Nephron (organoid): ENCODE data around the gene MED27.

Experiments
- H3K27ac Mint-ChIP-seq, 3 experiments: 2 replicates each; pipeline ENCODE4 v1.8.0; 2020; ENCODE audit warnings: mixed read lengths in 3 of 3, mild to moderate bottlenecking in 2 of 3, moderate library complexity in 1 of 3
- H3K27me3 Mint-ChIP-seq: 2 replicates; pipeline ENCODE4 v1.8.0; 2021; ENCODE audit warnings: low read depth, mild to moderate bottlenecking, moderate library complexity, mixed read lengths
- H3K36me3 Mint-ChIP-seq: 2 replicates; pipeline ENCODE4 v1.8.0; 2020; ENCODE audit warnings: low read depth, mixed read lengths
- H3K4me1 Mint-ChIP-seq: 2 replicates; pipeline ENCODE4 v1.8.0; 2020; ENCODE audit warnings: mixed read lengths
- H3K4me3 Mint-ChIP-seq, 3 experiments: 2 replicates each; pipeline ENCODE4 v1.8.0; 2020; ENCODE audit warnings: mild to moderate bottlenecking in 3 of 3, mixed read lengths in 3 of 3, moderate library complexity in 2 of 3
- H3K9me3 Mint-ChIP-seq: 2 replicates; pipeline ENCODE4 v1.8.0; 2020; ENCODE audit warnings: mixed read lengths
- CTCF ChIP-seq, 3 experiments: fragments of 200-600 bp; sonication (generic); IDR thresholded peaks; one replicate each; pipeline ENCODE4 v1.5.0; 2021; ENCODE audit warnings: antibody characterized with exemption in 3 of 3; ENCODE audit not compliant: unreplicated experiment in 3 of 3

MED27 gene

DNA sequence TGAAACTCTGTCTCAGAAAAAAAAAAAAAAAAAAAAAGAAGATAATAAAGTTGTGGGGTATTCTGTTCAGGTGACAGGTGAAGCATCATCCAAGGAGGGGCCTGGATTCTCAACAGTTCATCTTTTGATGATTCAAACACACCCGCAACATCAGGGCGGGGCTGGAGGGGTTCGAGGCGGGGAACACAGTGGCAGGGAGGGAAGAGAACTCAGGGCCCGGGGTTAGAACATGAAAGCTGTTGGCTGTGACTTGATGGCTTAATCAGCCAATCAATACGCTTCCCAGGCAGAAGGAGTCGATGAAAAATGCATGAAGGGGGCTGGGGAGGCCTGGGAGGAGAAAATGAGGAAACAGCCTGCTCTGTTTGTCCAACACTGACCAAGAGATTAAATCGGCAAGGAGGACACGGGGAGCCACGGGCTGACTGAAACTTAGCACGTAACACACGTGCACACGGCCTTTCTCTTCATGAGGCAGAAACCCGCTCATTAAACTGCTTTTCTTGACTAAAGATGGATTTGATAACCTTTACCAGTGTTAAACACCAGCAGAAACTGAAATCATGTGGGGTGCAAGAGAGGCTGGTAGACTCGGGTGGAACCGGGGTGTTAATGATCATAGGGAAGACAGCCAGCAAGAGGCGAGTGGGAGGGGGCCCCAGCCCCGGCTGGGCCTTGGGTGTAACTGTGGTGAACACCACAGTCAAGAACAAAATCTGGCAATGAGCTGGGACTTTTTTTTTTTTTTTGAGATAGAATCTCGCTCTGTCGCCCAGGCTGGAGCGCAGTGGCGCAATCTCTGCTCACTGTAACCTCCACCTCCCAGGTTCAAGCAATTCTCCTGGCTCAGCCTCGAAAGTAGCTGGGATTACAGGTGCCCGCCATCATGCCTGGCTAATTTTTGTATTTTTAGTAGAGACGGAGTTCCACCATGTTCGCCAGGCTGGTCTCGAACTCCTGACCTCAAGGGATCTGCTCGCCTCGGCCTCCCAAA lies 234.1 kb downstream of the MED27 start:
- Mint-ChIP-seq H3K27ac (no peak overlapping the region), H3K27me3 (peaks cover 14% of the 10 kb centered on the region), H3K4me1 (no peaks in the 10 kb centered on the region), H3K4me3 (no peak overlapping the region), H3K36me3 (no peaks in the 10 kb centered on the region), H3K9me3 (no peaks in the 10 kb centered on the region)
- TF ChIP-seq CTCF (IDR thresholded peaks at IDR 0.05; ENCODE audit: unreplicated experiment in 3 of 3): no peak

DNA sequence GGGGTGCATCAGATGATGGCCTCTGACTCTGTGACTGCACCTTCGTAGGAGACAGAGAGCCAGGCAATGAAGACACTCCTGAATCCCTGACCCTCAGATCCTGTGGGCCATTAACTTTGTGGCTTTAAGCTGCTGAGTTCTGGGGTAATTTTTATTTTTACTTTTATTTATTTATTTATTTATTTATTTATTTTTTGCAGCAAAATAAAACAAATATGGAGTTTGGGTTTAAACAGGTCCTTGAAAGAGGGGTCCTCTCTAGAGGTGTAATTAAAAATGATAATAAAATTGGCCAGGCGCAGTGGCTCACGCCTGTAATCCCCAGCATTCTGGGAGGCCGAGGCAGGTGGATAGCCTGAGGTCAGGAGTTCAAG lies 234.9 kb downstream of the MED27 start:
- peaks cover 14% of the 10 kb centered on the region for H3K27me3 Mint-ChIP-seq
- no peak for TF ChIP-seq CTCF (IDR thresholded peaks at IDR 0.05; ENCODE audit: unreplicated experiment in 3 of 3)

DNA sequence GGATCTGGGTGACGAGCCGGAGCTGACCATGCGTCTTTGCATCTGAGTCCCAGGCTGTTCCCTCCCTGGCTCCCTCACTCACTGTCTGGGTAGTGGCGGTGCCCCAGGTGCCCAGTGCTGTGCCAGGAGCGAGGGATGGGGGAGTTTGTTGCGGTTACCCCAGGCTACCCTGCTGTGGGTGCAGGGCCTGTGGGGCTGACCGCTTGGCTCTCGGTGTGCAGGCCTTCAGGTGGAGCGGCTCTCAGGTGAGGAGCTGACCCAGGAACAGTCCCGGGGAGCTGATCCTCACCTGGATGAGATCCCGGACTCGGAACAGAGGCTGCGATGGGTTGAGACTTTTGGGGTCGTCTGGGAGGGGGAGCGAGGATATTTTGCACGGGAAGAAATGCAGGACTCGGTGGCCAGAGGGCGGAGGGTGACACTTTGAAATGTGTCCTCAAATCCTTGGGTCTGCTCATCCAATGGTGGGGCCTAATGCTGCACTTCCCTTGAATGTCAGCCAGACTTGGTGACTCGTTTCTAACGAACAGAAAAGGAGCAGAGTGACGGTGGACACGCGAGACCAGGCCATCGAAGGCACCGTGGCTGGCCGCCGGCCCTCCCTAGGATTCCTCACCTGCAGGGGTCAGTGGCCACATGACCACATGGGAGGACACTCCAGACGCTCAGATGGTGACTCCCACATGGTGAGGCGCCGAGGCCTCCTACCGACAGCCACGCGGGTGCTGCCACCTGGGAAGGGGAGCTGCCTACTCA lies 235.5 kb downstream of the MED27 start:
- Mint-ChIP-seq H3K27ac (no peak overlapping the region), H3K4me1 (no peaks in the 10 kb centered on the region), H3K4me3 (no peak overlapping the region), H3K9me3 (no peaks in the 10 kb centered on the region), H3K36me3 (no peaks in the 10 kb centered on the region), H3K27me3 (peaks cover 14% of the 10 kb centered on the region)
- no peak for TF ChIP-seq CTCF (IDR thresholded peaks at IDR 0.05; ENCODE audit: unreplicated experiment in 3 of 3)

More for the DNA sequence above, 234.9 kb downstream of the MED27 start:
- Mint-ChIP-seq H3K4me3 (no peak overlapping the region), H3K27ac (no peak overlapping the region), H3K9me3 (no peaks in the 10 kb centered on the region), H3K4me1 (no peaks in the 10 kb centered on the region), H3K36me3 (no peaks in the 10 kb centered on the region)

DNA sequence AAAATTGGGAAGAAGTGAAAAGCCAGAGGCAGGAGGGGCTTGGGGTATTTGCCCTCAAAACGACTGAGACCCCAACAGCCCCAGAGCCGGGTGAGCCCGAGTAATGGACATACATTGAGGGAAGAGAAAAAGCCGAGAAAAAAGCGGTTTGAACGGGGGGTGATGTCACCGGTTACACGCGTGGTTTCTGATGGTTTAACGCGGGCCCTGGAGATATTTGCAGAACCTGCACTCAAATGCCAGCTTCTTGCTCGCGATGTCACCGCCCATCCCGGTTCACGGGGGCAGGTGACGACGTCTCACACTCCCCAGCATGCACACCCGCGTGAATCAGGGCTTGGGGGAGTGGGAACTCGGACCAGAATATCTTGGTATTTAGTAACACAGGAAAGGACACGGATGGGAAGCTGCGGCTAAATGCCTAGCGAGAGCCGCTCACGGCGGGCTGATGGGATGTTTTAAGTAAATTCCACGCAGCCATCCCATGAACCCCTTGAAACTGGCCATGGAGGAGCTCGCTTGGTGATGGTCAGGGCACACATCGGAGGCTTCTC lies 237.8 kb downstream of the MED27 start:
- H3K4me1 Mint-ChIP-seq: no peaks in the 10 kb centered on the region

More for the DNA sequence above, 237.8 kb downstream of the MED27 start:
- Mint-ChIP-seq H3K9me3 (no peaks in the 10 kb centered on the region), H3K27me3 (peaks cover 24% of the 10 kb centered on the region), H3K4me3 (no peak overlapping the region), H3K27ac (no peak overlapping the region), H3K36me3 (no peaks in the 10 kb centered on the region)
- TF ChIP-seq CTCF (IDR thresholded peaks at IDR 0.05; ENCODE audit: unreplicated experiment in 3 of 3): no peak
